ENCODE results near the gene PLS1.

GRCh38 chr3:142633073-142633472 lies 36.9 kb downstream of the PLS1 start:
- TF ChIP-seq POLR2A (IDR thresholded peaks at IDR 0.05) (no peak), CTCF (IDR thresholded peaks at IDR 0.05) (no peak), POLR2AphosphoS5 (IDR thresholded peaks at IDR 0.05) (no peak)
